ENCODE data around the gene NHSL1. TPM values are rescaled to one million over a fixed set of nuclear protein-coding genes. Genes with fewer than 3 reads are reported as not detected.

NHSL1 gene
- total and polyA plus RNA-seq, 7 experiments from 2014 or later, result 0.05 to 1.2 (median 0.47) TPM; not detected in 1

GRCh38 chr6:138500045-138500665, 861 bp upstream of the NHSL1 start:
- Histone ChIP-seq H3K4me1 (ENCODE audit: control insufficient read depth in 2 of 2, insufficient read depth in 2 of 2, low read length in 2 of 2) (no peaks in the 10 kb centered on the region), H3K9me3 (ENCODE audit: control insufficient read depth in 2 of 3, low read length in 3 of 3) (no peaks in the 10 kb centered on the region), H3K36me3 (ENCODE audit: control insufficient read depth in 2 of 3, insufficient read depth in 3 of 3, low read length in 3 of 3) (no peaks in the 10 kb centered on the region), H3K27me3 (ENCODE audit: control insufficient read depth in 2 of 2, insufficient read depth in 2 of 2, low read length in 2 of 2) (peaks cover 0 to 4% of the 10 kb centered on the region in 2 donors), H3K27ac (ENCODE audit: low read depth, low read length) (no peak overlapping the region), H3K4me3 (ENCODE audit: low read length) (no peak overlapping the region)
- Mint-ChIP-seq H3K27ac (no peak overlapping the region), H3K36me3 (no peaks in the 10 kb centered on the region), H3K4me3 (no peak overlapping the region), H3K27me3 (peaks cover 0 to 43% (median 13%) of the 10 kb centered on the region in 5 donors), H3K9me3 (no peaks in the 10 kb centered on the region), H3K4me1 (peaks cover 0 to 7% (median 0%) of the 10 kb centered on the region in 7 donors)
- ChIA-PET CTCF (no interaction called here), POLR2A (no interaction called here)
- intact Hi-C loops (cut with micrococcal nuclease), result loop anchor here in 1 of 2 donors (10.0 kb wide), 1 partner anchor 215 kb away; no protein-coding TSS in a partner anchor
- ATAC-seq, result no peak
- DNase-seq, result no peak

GRCh38 chr6:138498629-138499302, 528 bp downstream of the NHSL1 start:
- peak; percentile 24 for ATAC-seq
- Histone ChIP-seq H3K27ac (ENCODE audit: low read depth, low read length) (no peak overlapping the region), H3K9me3 (ENCODE audit: control insufficient read depth in 2 of 3, low read length in 3 of 3) (no peaks in the 10 kb centered on the region), H3K27me3 (ENCODE audit: control insufficient read depth in 2 of 2, insufficient read depth in 2 of 2, low read length in 2 of 2) (peaks cover 0 to 4% of the 10 kb centered on the region in 2 donors), H3K4me1 (ENCODE audit: control insufficient read depth in 2 of 2, insufficient read depth in 2 of 2, low read length in 2 of 2) (no peaks in the 10 kb centered on the region), H3K36me3 (ENCODE audit: control insufficient read depth in 2 of 3, insufficient read depth in 3 of 3, low read length in 3 of 3) (no peaks in the 10 kb centered on the region), H3K4me3 (ENCODE audit: low read length) (no peak overlapping the region)
- DNase-seq, result no peak
- no peaks in the 10 kb centered on the region for H3K36me3 Mint-ChIP-seq
- H3K27ac Mint-ChIP-seq, result no peak overlapping the region
- CTCF ChIA-PET, result interaction anchor here (0.6 kb wide), 1 partner anchor 96 kb away, joined by 3 read pairs; no protein-coding TSS in a partner anchor
- peaks cover 0 to 4% (median 0%) of the 10 kb centered on the region in 7 donors for H3K4me1 Mint-ChIP-seq
- H3K27me3 Mint-ChIP-seq, result peaks cover under 1 to 55% (median 13%) of the 10 kb centered on the region in 5 donors
- intact Hi-C loops (cut with micrococcal nuclease), result no loop called here
- H3K9me3 Mint-ChIP-seq, result no peaks in the 10 kb centered on the region
- no peak overlapping the region for H3K4me3 Mint-ChIP-seq
- POLR2A ChIA-PET, result interaction anchor here (0.7 kb wide), 1 partner anchor 34 kb away, joined by 3 read pairs; no protein-coding TSS in a partner anchor

GRCh38 chr6:138497286-138497685, 2.0 kb downstream of the NHSL1 start:
- no peaks in the 10 kb centered on the region for H3K9me3 ChIP-seq (ENCODE audit: control insufficient read depth in 2 of 3, low read length in 3 of 3)
- ATAC-seq (no peak), DNase-seq (no peak)
- no peak overlapping the region for H3K27ac ChIP-seq (ENCODE audit: low read depth, low read length)
- Mint-ChIP-seq H3K27ac (no peak overlapping the region), H3K27me3 (peaks cover 6 to 63% (median 16%) of the 10 kb centered on the region in 5 donors), H3K36me3 (no peaks in the 10 kb centered on the region), H3K4me3 (no peak overlapping the region), H3K4me1 (peaks cover 0 to 4% (median 0%) of the 10 kb centered on the region in 7 donors), H3K9me3 (no peaks in the 10 kb centered on the region)
- no peaks in the 10 kb centered on the region for H3K4me1 ChIP-seq (ENCODE audit: control insufficient read depth in 2 of 2, insufficient read depth in 2 of 2, low read length in 2 of 2)
- intact Hi-C loops (cut with micrococcal nuclease), result no loop called here
- H3K36me3 ChIP-seq (ENCODE audit: control insufficient read depth in 2 of 3, insufficient read depth in 3 of 3, low read length in 3 of 3), result no peaks in the 10 kb centered on the region
- POLR2A ChIA-PET, result no interaction called here
- H3K27me3 ChIP-seq (ENCODE audit: control insufficient read depth in 2 of 2, insufficient read depth in 2 of 2, low read length in 2 of 2), result peaks cover 0 to 4% of the 10 kb centered on the region in 2 donors
- CTCF ChIA-PET, result no interaction called here
- H3K4me3 ChIP-seq (ENCODE audit: low read length), result no peak overlapping the region

- peaks cover 0 to 4% (median 0%) of the 10 kb centered on the region in 7 donors for H3K4me1 Mint-ChIP-seq
- H3K4me3 Mint-ChIP-seq, result no peak overlapping the region
- DNase-seq (no peak), ATAC-seq (no peak)
- ChIA-PET POLR2A (no interaction called here), CTCF (interaction anchor here (1.0 to 1.1 kb wide), 2 partner anchors 15 to 24 kb away, joined by 3 to 4 read pairs; no protein-coding TSS in a partner anchor)
- no peaks in the 10 kb centered on the region for H3K9me3 ChIP-seq (ENCODE audit: control insufficient read depth in 2 of 3, low read length in 3 of 3)
- H3K27me3 Mint-ChIP-seq, result peaks cover 6 to 55% (median 16%) of the 10 kb centered on the region in 5 donors
- no peaks in the 10 kb centered on the region for H3K9me3 Mint-ChIP-seq
- no peaks in the 10 kb centered on the region for H3K4me1 ChIP-seq (ENCODE audit: control insufficient read depth in 2 of 2, insufficient read depth in 2 of 2, low read length in 2 of 2)
- H3K36me3 ChIP-seq (ENCODE audit: control insufficient read depth in 2 of 3, insufficient read depth in 3 of 3, low read length in 3 of 3), result no peaks in the 10 kb centered on the region
- H3K27ac Mint-ChIP-seq, result no peak overlapping the region
- intact Hi-C loops (cut with micrococcal nuclease), result no loop called here
- H3K27me3 ChIP-seq (ENCODE audit: control insufficient read depth in 2 of 2, insufficient read depth in 2 of 2, low read length in 2 of 2), result peaks cover 0 to 4% of the 10 kb centered on the region in 2 donors
- no peak overlapping the region for H3K4me3 ChIP-seq (ENCODE audit: low read length)
- no peak overlapping the region for H3K27ac ChIP-seq (ENCODE audit: low read depth, low read length)
- no peaks in the 10 kb centered on the region for H3K36me3 Mint-ChIP-seq
Measured at GRCh38 chr6:138494312-138494711, 5.0 kb downstream of the NHSL1 start.

GRCh38 chr6:138493413-138493812, 5.9 kb downstream of the NHSL1 start:
- DNase-seq, result no peak
- Histone ChIP-seq H3K36me3 (ENCODE audit: control insufficient read depth in 2 of 3, insufficient read depth in 3 of 3, low read length in 3 of 3) (no peaks in the 10 kb centered on the region), H3K4me1 (ENCODE audit: control insufficient read depth in 2 of 2, insufficient read depth in 2 of 2, low read length in 2 of 2) (no peaks in the 10 kb centered on the region), H3K4me3 (ENCODE audit: low read length) (no peak overlapping the region), H3K27me3 (ENCODE audit: control insufficient read depth in 2 of 2, insufficient read depth in 2 of 2, low read length in 2 of 2) (peaks cover 0 to 4% of the 10 kb centered on the region in 2 donors), H3K9me3 (ENCODE audit: control insufficient read depth in 2 of 3, low read length in 3 of 3) (no peaks in the 10 kb centered on the region), H3K27ac (ENCODE audit: low read depth, low read length) (no peak overlapping the region)
- ChIA-PET CTCF (interaction anchor here (0.6 to 1.1 kb wide), 2 partner anchors 16 to 1196 kb away, joined by 3 read pairs; no protein-coding TSS in a partner anchor), POLR2A (no interaction called here)
- Mint-ChIP-seq H3K27me3 (peaks cover 6 to 49% (median 16%) of the 10 kb centered on the region in 5 donors), H3K36me3 (no peaks in the 10 kb centered on the region), H3K4me1 (no peaks in the 10 kb centered on the region), H3K9me3 (no peaks in the 10 kb centered on the region), H3K27ac (peak overlapping the region in 1 of 9 donors; percentile 43), H3K4me3 (no peak overlapping the region)
- no peak for ATAC-seq
- intact Hi-C loops (cut with micrococcal nuclease), result no loop called here

- no peak overlapping the region for H3K27ac Mint-ChIP-seq
- ATAC-seq (no peak), DNase-seq (no peak)
- Histone ChIP-seq H3K4me3 (ENCODE audit: low read length) (no peak overlapping the region), H3K36me3 (ENCODE audit: control insufficient read depth in 2 of 3, insufficient read depth in 3 of 3, low read length in 3 of 3) (no peaks in the 10 kb centered on the region), H3K27ac (ENCODE audit: low read depth, low read length) (no peak overlapping the region), H3K4me1 (ENCODE audit: control insufficient read depth in 2 of 2, insufficient read depth in 2 of 2, low read length in 2 of 2) (no peaks in the 10 kb centered on the region), H3K9me3 (ENCODE audit: control insufficient read depth in 2 of 3, low read length in 3 of 3) (no peaks in the 10 kb centered on the region), H3K27me3 (ENCODE audit: control insufficient read depth in 2 of 2, insufficient read depth in 2 of 2, low read length in 2 of 2) (peaks cover 0 to 4% of the 10 kb centered on the region in 2 donors)
- H3K4me1 Mint-ChIP-seq, result no peaks in the 10 kb centered on the region
- ChIA-PET CTCF (interaction anchor here (0.6 to 0.7 kb wide), 2 partner anchors 29 to 62 kb away, joined by 4 to 5 read pairs; no protein-coding TSS in a partner anchor), POLR2A (no interaction called here)
- no peaks in the 10 kb centered on the region for H3K9me3 Mint-ChIP-seq
- intact Hi-C loops (cut with micrococcal nuclease), result no loop called here
- peaks cover 6 to 45% (median 14%) of the 10 kb centered on the region in 5 donors for H3K27me3 Mint-ChIP-seq
- H3K36me3 Mint-ChIP-seq, result no peaks in the 10 kb centered on the region
- no peak overlapping the region for H3K4me3 Mint-ChIP-seq
Measured at GRCh38 chr6:138492871-138493270, 6.4 kb downstream of the NHSL1 start.
